ENCODE data around the gene DRC7. TPM values are rescaled to one million over a fixed set of nuclear protein-coding genes. Genes with fewer than 3 reads are reported as not detected.

Gene DRC7
- total RNA-seq, 1 donor from 2014 or later: not detected

DNA sequence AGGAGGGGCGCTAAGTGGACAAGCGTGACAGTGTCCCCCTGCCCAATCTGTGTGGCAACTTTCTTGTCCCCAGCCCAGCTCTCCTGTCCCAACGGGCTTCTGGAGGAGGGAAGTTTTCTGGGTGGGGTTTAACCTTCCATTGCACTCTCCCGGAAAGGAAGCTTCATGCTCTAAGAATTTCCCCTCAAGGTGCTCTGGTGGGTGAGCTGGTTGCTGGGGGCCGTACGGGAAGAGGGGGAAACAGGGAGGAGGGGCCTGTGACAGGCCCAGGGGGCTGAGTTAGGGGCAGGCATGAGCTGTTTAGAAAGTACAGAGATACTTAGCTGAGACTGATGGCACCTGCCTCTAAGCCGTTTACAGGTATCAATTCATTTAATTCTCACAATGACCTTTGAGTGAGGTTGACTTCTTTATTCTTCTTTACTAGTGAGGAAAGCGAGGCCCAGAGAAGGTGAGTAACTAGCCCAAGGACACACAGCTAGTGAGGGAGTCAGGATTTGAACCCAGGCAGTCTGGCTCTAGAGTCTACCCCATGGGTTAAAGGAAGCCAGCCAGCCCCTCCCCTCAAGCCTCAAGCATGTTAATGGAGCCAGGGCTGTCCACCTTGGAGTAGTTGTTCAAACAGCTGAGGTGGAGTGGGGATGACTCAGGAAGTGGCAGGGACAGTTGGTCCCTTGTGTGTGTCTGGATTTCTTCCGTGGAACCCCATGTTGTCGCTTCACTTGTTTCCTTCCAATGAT, 47.3 kb upstream of the DRC7 start:
- no peak overlapping the region for H3K4me3 ChIP-seq
- H3K4me1 ChIP-seq: peaks cover 48% of the 10 kb centered on the region
- H3K27ac ChIP-seq: peak overlapping the region; percentile 60
- TF ChIP-seq, protein P1, sequence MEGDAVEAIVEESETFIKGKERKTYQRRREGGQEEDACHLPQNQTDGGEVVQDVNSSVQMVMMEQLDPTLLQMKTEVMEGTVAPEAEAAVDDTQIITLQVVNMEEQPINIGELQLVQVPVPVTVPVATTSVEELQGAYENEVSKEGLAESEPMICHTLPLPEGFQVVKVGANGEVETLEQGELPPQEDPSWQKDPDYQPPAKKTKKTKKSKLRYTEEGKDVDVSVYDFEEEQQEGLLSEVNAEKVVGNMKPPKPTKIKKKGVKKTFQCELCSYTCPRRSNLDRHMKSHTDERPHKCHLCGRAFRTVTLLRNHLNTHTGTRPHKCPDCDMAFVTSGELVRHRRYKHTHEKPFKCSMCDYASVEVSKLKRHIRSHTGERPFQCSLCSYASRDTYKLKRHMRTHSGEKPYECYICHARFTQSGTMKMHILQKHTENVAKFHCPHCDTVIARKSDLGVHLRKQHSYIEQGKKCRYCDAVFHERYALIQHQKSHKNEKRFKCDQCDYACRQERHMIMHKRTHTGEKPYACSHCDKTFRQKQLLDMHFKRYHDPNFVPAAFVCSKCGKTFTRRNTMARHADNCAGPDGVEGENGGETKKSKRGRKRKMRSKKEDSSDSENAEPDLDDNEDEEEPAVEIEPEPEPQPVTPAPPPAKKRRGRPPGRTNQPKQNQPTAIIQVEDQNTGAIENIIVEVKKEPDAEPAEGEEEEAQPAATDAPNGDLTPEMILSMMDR (IDR thresholded peaks at IDR 0.05): no peak
- TF ChIP-seq POLR2AphosphoS5 (IDR thresholded peaks at IDR 0.05; ENCODE audit: insufficient read depth in 1 of 2, low read depth in 1 of 2): no peak
- no peak for TF ChIP-seq POLR2A (IDR thresholded peaks at IDR 0.05)
- intact Hi-C loops (cut with DNase I): loop anchor here (5.0 kb wide), 1 partner anchor 55 kb away; no protein-coding TSS in a partner anchor
- no peak for DNase-seq (ENCODE audit: extremely low spot score in 2 of 2)
- peaks cover 0 to 11% of the 10 kb centered on the region in 2 donors for H3K36me3 ChIP-seq
- no peaks in the 10 kb centered on the region for H3K9me3 ChIP-seq
- no peaks in the 10 kb centered on the region for H3K27me3 ChIP-seq

DNA sequence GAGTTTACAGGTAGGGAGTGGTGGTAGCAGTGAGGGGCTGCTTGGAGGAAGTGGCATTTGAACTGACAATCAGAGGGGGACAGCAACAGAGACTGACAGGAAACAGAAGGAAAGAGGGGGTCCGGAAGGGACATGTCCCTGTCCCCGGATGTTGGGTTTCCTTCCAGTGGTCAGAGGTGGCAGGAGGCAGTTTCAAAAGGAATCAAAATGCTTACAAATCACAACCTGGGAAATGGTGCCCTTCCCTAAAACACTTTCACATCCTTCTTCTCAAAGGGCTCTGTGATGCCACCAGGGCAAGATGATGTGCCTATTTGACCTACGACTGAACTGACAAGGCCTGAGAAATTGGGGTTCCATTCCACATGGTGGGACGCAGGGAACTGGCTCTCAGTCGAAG, 46.5 kb upstream of the DRC7 start:
- peak overlapping the region; percentile 60 for H3K27ac ChIP-seq
- H3K36me3 ChIP-seq: peaks cover 0 to 11% of the 10 kb centered on the region in 2 donors
- intact Hi-C loops (cut with DNase I): loop anchor here (5.0 kb wide), 1 partner anchor 56 kb away; no protein-coding TSS in a partner anchor
- TF ChIP-seq POLR2A (IDR thresholded peaks at IDR 0.05) (no peak), POLR2AphosphoS5 (IDR thresholded peaks at IDR 0.05; ENCODE audit: insufficient read depth in 1 of 2, low read depth in 1 of 2) (no peak)
- TF ChIP-seq, protein P1 (IDR thresholded peaks at IDR 0.05): no peak
- H3K4me1 ChIP-seq: peaks cover 48% of the 10 kb centered on the region
- no peak overlapping the region for H3K4me3 ChIP-seq
- DNase-seq (ENCODE audit: extremely low spot score in 2 of 2): no peak
- no peaks in the 10 kb centered on the region for H3K27me3 ChIP-seq
- no peaks in the 10 kb centered on the region for H3K9me3 ChIP-seq

DNA sequence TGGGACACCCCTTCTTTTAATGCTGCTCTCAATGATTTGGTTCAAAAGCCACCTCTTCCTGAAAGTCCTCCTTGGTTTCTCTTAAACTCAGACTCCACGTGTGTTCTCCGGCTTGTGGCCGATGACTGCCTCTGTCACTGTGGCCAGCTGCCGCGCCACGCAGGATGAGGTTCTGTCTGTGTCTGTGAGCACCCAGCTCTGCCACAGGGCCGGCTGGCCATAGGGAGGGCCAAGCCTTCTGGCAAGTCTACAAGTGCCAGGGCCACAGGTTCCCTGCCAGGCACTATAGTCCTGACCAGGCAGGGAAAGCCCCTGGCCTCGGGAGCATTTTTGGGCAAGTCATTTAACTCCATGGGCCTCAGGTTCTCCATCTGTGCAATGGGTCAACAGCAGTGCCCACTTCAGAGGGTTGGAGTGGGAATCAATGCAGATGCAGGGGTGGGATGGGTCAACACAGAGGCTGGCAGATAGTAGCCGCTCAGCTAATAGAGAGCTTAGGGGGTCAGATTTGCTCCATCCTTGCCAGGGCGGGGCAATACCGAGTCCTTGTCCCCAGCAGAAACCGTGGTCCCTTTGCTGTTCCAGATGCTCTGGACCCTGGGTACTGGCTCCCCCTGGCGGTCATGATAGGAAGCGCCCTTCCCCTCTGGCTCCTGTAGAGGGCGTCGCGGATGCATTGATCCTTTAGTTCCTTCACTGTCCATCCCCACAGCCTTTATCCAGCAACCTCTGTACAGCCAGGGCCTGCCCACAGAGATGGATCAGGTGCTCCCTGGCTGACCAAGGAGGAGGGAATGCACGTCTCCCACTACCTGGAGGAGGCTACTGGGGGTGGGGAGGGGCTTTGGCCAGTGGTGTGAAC, 45.8 kb upstream of the DRC7 start:
- Histone ChIP-seq H3K36me3 (peaks cover 0 to 11% of the 10 kb centered on the region in 2 donors), H3K4me1 (peaks cover 42% of the 10 kb centered on the region), H3K27ac (no peak overlapping the region), H3K27me3 (no peaks in the 10 kb centered on the region), H3K9me3 (no peaks in the 10 kb centered on the region), H3K4me3 (no peak overlapping the region)
- TF ChIP-seq POLR2A (IDR thresholded peaks at IDR 0.05) (no peak), POLR2AphosphoS5 (IDR thresholded peaks at IDR 0.05; ENCODE audit: insufficient read depth in 1 of 2, low read depth in 1 of 2) (peak in 1 of 2 donors; percentile 26)
- TF ChIP-seq, protein P1 (IDR thresholded peaks at IDR 0.05): peak; percentile 94 to 99 (median 98)
- intact Hi-C loops (cut with DNase I): loop anchor here (5.0 kb wide), 1 partner anchor 57 kb away; no protein-coding TSS in a partner anchor
- DNase-seq (ENCODE audit: extremely low spot score in 2 of 2): no peak

DNA sequence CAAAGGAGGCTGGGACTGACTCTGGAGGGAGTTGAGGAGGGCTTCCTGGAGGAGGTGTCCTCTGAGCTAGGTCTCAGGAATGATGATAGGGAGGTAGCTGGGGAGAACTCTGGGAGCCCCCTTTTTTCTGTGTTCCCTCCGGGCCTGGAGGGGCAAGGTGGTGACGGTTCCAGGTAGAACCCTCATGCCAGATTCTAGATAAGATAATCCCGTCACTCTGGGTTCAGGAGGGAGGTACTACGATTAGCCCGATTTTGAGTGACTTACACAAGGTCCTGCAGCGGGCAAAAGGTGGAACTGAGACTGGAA, 45.2 kb upstream of the DRC7 start:
- Histone ChIP-seq H3K36me3 (peaks cover 0 to 11% of the 10 kb centered on the region in 2 donors), H3K4me1 (peaks cover 37% of the 10 kb centered on the region), H3K4me3 (no peak overlapping the region), H3K27me3 (no peaks in the 10 kb centered on the region), H3K27ac (no peak overlapping the region), H3K9me3 (no peaks in the 10 kb centered on the region)
- intact Hi-C loops (cut with DNase I): loop anchor here (5.0 kb wide), 1 partner anchor 57 kb away; no protein-coding TSS in a partner anchor
- TF ChIP-seq POLR2A (IDR thresholded peaks at IDR 0.05) (no peak), POLR2AphosphoS5 (IDR thresholded peaks at IDR 0.05; ENCODE audit: insufficient read depth in 1 of 2, low read depth in 1 of 2) (no peak)
- TF ChIP-seq, protein P1 (IDR thresholded peaks at IDR 0.05): no peak
- DNase-seq (ENCODE audit: extremely low spot score in 2 of 2): no peak
